ENCODE results near the gene THSD1.
"Not testable (repeated sequence)": the region's sequence is repeated elsewhere in the genome, so short reads cannot be mapped to it uniquely, and the experiment has no call there.

GRCh38 chr13:52337828-52338455 lies 68.0 kb downstream of the THSD1 start:
- not testable (repeated sequence) for TF ChIP-seq TAF1 (IDR thresholded peaks at IDR 0.05; ENCODE audit: borderline replicate concordance, low read depth, low read length); POLR2AphosphoS5 (IDR thresholded peaks at IDR 0.05; ENCODE audit: low read depth, low read length)
